CD8-positive, alpha-beta memory T cell (primary cell): Measurements from ENCODE around the gene ZCCHC12. TPM values are rescaled to one million over a fixed set of nuclear protein-coding genes. Genes with fewer than 3 reads are reported as not detected.

Source experiments
- CTCF ChIA-PET: fragments of 350-600 bp; sonication (Branson Sonifier 250); formaldehyde crosslinking; loops from one replicate; lab custom pipeline; 2021; ENCODE audit warnings: antibody characterized with exemption; lab: Charles Lee
- POLR2A ChIA-PET: fragments of 350-600 bp; sonication (Branson Sonifier 250); formaldehyde crosslinking; loops from one replicate; lab custom pipeline; 2021; ENCODE audit warnings: antibody characterized with exemption; lab: Charles Lee
- DNase-seq, 5 donors: peaks; one replicate each; pipeline versions ENCODE4 v3.0.0 to v3.0.0-alpha.2; 2020 to 2022; ENCODE audit warnings: mixed read lengths in 1 of 5
- H3K27ac ChIP-seq: one replicate; pipeline ENCODE4 v1.7.0; 2013; ENCODE audit warnings: low read depth, mild to moderate bottlenecking, low read length, moderate library complexity
- H3K27me3 ChIP-seq: 2 replicates; pipeline ENCODE4 v1.7.0; 2013; ENCODE audit warnings: low read length, mild to moderate bottlenecking; ENCODE audit not compliant: insufficient read depth, poor library complexity, severe bottlenecking
- H3K36me3 ChIP-seq: 2 replicates; pipeline ENCODE4 v1.7.0; 2013; ENCODE audit warnings: mild to moderate bottlenecking, low read length, moderate library complexity; ENCODE audit not compliant: insufficient read depth
- H3K4me1 ChIP-seq: 2 replicates; pipeline ENCODE4 v1.7.0; 2013; ENCODE audit warnings: mild to moderate bottlenecking, low read length, moderate library complexity; ENCODE audit not compliant: insufficient read depth
- H3K4me3 ChIP-seq: 2 replicates; pipeline ENCODE4 v1.7.0; 2013; ENCODE audit warnings: mild to moderate bottlenecking, low read length
- H3K9me3 ChIP-seq: 2 replicates; pipeline ENCODE4 v1.7.0; 2013; ENCODE audit warnings: mild to moderate bottlenecking, low read length
- H3K27ac Mint-ChIP-seq, 8 donors: one replicate each; pipeline ENCODE4 v1.8.0; 2020 to 2021; ENCODE audit warnings: mixed read lengths in 8 of 8, mild to moderate bottlenecking in 6 of 8, inconsistent platforms in 3 of 8, moderate library complexity in 3 of 8
- H3K27me3 Mint-ChIP-seq, 2 donors: one replicate each; pipeline ENCODE4 v1.8.0; 2020 to 2021; ENCODE audit warnings: mixed read lengths in 2 of 2, mild to moderate bottlenecking in 1 of 2, moderate library complexity in 1 of 2
- H3K36me3 Mint-ChIP-seq, 3 donors: one replicate each; pipeline ENCODE4 v1.8.0; 2020 to 2021; ENCODE audit warnings: mixed read lengths in 3 of 3, inconsistent platforms in 1 of 3, mild to moderate bottlenecking in 1 of 3
- H3K4me1 Mint-ChIP-seq, 3 donors: one replicate each; pipeline ENCODE4 v1.8.0; 2020 to 2021; ENCODE audit warnings: mixed read lengths in 3 of 3, inconsistent platforms in 1 of 3, mild to moderate bottlenecking in 1 of 3
- H3K4me3 Mint-ChIP-seq, 7 donors: one replicate each; pipeline ENCODE4 v1.8.0; 2020 to 2021; ENCODE audit warnings: mixed read lengths in 7 of 7, mild to moderate bottlenecking in 6 of 7, moderate library complexity in 4 of 7, inconsistent platforms in 2 of 7
- H3K9me3 Mint-ChIP-seq, 5 donors: one replicate each; pipeline ENCODE4 v1.8.0; 2020 to 2022; ENCODE audit warnings: mixed read lengths in 5 of 5, mild to moderate bottlenecking in 3 of 5, moderate library complexity in 2 of 5, inconsistent platforms in 1 of 5
- polyA plus RNA-seq: library from polyadenylated mRNA; unstranded; fragments of 300-500 nt; fragmentation: Illumina TruSeq; gene quantifications from one replicate; pipeline ENCODE4 v1.2.3, GENCODE V29; 2021
- total RNA-seq, 2 experiments: library from RNA; stranded (reverse); gene quantifications; one replicate each; pipeline ENCODE4 v1.2.3, GENCODE V29; 2021

The ZCCHC12 gene
- total and polyA plus RNA-seq, 3 experiments from 2014 or later: 0.12 TPM; not detected in 2

DNA sequence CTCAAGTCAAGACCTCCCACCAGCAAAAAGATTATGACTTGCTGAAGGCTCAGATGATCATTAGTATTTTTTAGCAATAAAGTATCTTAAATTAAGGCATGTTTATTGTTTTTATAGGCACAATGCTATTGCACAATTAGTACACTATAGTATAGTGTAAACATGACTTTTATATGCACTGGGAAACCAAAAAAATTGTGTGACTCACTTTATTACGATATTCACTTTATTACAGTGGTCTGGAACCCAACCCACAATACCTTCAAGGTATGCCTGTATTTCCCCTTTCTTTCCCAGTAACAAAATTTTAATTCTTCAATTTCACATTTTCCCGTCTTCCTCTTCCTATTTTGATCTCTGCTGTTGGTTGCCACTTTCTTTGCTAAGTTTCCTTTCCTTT lies 37.7 kb downstream of the ZCCHC12 start:
- H3K4me3 ChIP-seq: no peak overlapping the region
- no peaks in the 10 kb centered on the region for H3K4me1 Mint-ChIP-seq
- no peak for DNase-seq
- no peaks in the 10 kb centered on the region for H3K9me3 ChIP-seq
- H3K36me3 ChIP-seq: no peaks in the 10 kb centered on the region
- no peaks in the 10 kb centered on the region for H3K27me3 ChIP-seq
- POLR2A ChIA-PET: no interaction called here
- H3K36me3 Mint-ChIP-seq: no peaks in the 10 kb centered on the region
- H3K27ac Mint-ChIP-seq: no peak overlapping the region
- no peaks in the 10 kb centered on the region for H3K4me1 ChIP-seq
- peaks cover 0 to 11% of the 10 kb centered on the region in 2 donors for H3K27me3 Mint-ChIP-seq
- H3K9me3 Mint-ChIP-seq: peaks cover 0 to 2% (median 0%) of the 10 kb centered on the region in 5 donors
- CTCF ChIA-PET: no interaction called here
- H3K27ac ChIP-seq: no peak overlapping the region
- H3K4me3 Mint-ChIP-seq: no peak overlapping the region

DNA sequence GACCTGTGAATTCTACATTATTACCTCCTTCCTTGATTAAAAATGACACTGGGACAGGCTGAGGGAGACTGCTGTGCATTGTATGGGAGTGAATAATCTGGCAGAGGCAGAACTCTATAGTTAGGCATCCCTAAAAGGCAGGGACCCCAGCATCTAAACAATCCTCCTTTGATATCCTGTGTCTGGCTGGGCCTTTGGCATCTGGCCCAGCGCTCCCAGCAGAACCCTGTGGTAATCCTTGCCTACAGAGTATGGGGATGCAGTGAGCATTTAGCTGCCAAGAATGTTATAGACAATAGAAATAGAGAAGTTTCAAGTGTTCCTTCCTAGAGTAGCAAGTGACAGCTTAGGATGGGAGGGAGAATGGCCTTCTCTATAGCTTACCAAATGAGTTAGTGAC lies 38.5 kb downstream of the ZCCHC12 start:
- H3K9me3 ChIP-seq: no peaks in the 10 kb centered on the region
- Mint-ChIP-seq H3K4me1 (no peaks in the 10 kb centered on the region), H3K36me3 (no peaks in the 10 kb centered on the region), H3K27ac (no peak overlapping the region), H3K4me3 (no peak overlapping the region), H3K27me3 (peaks cover 0 to 11% of the 10 kb centered on the region in 2 donors), H3K9me3 (peaks cover 0 to 2% (median 0%) of the 10 kb centered on the region in 5 donors)
- H3K4me1 ChIP-seq: no peaks in the 10 kb centered on the region
- no peak overlapping the region for H3K4me3 ChIP-seq
- no peaks in the 10 kb centered on the region for H3K27me3 ChIP-seq
- CTCF ChIA-PET: interaction anchor here (1.2 kb wide), 1 partner anchor 113 kb away, joined by 3 read pairs; the partner anchor contains the start of gene LONRF3
- POLR2A ChIA-PET: no interaction called here
- no peak for DNase-seq
- H3K27ac ChIP-seq: no peak overlapping the region
- H3K36me3 ChIP-seq: no peaks in the 10 kb centered on the region

DNA sequence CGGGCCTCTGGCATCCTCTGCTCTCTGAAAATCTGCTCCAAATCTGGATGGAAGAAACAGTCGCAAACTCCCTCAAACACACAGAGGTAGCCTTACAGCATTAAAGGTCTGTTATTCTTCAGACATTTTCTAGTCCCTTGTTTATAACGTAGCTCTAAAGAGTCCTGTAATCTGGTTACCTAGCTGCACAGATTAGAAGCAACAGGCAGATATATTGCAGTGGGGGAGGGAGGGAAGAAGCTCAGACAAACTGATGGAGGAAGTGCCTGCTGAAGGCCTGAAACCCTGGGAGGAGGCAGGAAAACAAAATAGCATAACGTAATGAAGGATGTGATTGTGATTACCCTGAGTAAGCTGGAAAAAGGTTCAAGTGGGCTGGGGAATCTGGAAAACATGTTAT lies 39.4 kb downstream of the ZCCHC12 start:
- no peaks in the 10 kb centered on the region for H3K9me3 ChIP-seq
- POLR2A ChIA-PET: no interaction called here
- Mint-ChIP-seq H3K4me1 (no peaks in the 10 kb centered on the region), H3K36me3 (no peaks in the 10 kb centered on the region), H3K27me3 (peaks cover 0 to 8% of the 10 kb centered on the region in 2 donors), H3K27ac (no peak overlapping the region), H3K4me3 (no peak overlapping the region), H3K9me3 (peaks cover 0 to 2% (median 0%) of the 10 kb centered on the region in 5 donors)
- no peak overlapping the region for H3K4me3 ChIP-seq
- H3K4me1 ChIP-seq: no peaks in the 10 kb centered on the region
- DNase-seq: no peak
- H3K36me3 ChIP-seq: no peaks in the 10 kb centered on the region
- CTCF ChIA-PET: interaction anchor here (1.2 kb wide), 1 partner anchor 112 kb away, joined by 3 read pairs; the partner anchor contains the start of gene LONRF3
- no peak overlapping the region for H3K27ac ChIP-seq
- H3K27me3 ChIP-seq: no peaks in the 10 kb centered on the region

DNA sequence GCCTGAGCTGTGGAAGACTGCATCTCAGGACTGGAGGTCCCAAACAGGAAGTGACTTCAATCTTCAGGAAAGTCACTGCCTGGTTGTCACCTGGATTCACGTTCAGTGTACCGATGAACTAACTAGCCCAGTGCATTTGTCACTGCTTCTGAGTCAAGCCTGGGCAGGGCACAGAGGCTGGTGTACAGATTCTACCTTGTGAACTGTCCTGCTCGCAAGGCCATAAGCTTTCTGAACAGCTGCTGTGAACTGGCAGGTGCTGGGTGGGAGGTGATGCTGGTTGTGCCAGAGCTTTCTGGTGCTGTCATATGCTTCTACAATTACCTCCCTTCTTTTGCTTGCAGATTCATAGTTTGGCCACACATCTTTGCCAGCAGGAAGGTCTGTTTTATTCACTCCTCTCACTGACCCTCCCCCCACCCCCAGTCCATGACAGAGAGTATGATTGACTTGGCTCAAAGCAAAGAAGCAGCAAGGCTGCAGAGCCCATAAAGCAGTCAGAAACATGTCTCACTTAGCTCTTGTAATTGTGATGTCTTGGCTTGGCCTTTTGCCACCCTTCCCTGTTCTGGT lies 40.5 kb downstream of the ZCCHC12 start:
- Mint-ChIP-seq H3K4me3 (no peak overlapping the region), H3K27me3 (peaks cover 0 to 8% of the 10 kb centered on the region in 2 donors), H3K27ac (no peak overlapping the region), H3K4me1 (no peaks in the 10 kb centered on the region), H3K9me3 (peaks cover 0 to 2% (median 0%) of the 10 kb centered on the region in 5 donors), H3K36me3 (no peaks in the 10 kb centered on the region)
- Histone ChIP-seq H3K36me3 (no peaks in the 10 kb centered on the region), H3K27me3 (no peaks in the 10 kb centered on the region), H3K4me1 (no peaks in the 10 kb centered on the region), H3K9me3 (no peaks in the 10 kb centered on the region), H3K27ac (no peak overlapping the region), H3K4me3 (no peak overlapping the region)
- POLR2A ChIA-PET: no interaction called here
- CTCF ChIA-PET: no interaction called here
- no peak for DNase-seq

DNA sequence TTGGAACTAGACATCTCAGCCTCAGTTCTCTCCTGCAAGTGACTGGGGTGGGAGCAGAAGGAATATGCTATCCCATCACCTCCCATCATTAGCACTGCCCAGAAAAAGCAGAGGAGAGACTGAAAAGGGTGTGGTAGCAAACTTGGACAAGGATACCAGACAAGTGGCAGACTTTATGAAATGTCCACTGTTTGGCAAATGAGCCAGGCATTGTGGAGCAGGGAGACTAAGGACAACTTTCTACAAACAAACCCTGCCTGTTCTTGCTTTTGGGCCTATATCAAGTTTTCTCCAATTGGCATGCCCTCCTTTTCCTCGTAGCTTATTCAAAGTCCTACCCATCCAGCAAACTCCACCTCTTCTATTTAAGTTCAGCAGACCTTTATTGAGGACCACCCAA lies 41.6 kb downstream of the ZCCHC12 start:
- no peak for DNase-seq
- POLR2A ChIA-PET: no interaction called here
- Mint-ChIP-seq H3K27ac (no peak overlapping the region), H3K9me3 (peaks cover 0 to 2% (median 0%) of the 10 kb centered on the region in 5 donors), H3K27me3 (peaks cover 0 to 5% of the 10 kb centered on the region in 2 donors), H3K4me1 (no peaks in the 10 kb centered on the region), H3K36me3 (no peaks in the 10 kb centered on the region), H3K4me3 (no peak overlapping the region)
- Histone ChIP-seq H3K4me1 (no peaks in the 10 kb centered on the region), H3K27ac (no peak overlapping the region), H3K4me3 (no peak overlapping the region), H3K27me3 (no peaks in the 10 kb centered on the region), H3K9me3 (no peaks in the 10 kb centered on the region), H3K36me3 (no peaks in the 10 kb centered on the region)
- CTCF ChIA-PET: no interaction called here

DNA sequence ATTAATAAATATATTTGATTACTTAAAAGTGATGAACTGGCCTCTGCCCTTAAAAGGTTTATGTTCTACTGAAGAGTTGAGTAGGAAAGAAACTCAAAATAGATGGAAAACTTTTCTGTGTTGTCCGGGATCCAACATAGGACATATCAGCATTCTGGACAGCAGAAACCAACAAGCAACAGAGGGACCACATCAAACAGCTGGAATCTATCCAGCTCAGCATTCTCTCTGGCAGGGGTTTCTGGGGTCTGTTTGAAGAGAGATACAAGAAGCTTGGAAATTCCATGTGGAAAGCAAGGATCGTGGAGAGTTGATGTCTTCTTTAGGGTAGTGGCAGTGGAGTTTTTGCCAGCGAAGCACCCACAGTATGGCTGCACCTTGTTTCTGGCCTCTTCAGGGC lies 43.6 kb downstream of the ZCCHC12 start:
- no peaks in the 10 kb centered on the region for H3K36me3 Mint-ChIP-seq
- peaks cover 0 to 2% (median under 1%) of the 10 kb centered on the region in 3 donors for H3K4me1 Mint-ChIP-seq
- peaks cover 0 to 10% of the 10 kb centered on the region in 2 donors for H3K27me3 Mint-ChIP-seq
- Histone ChIP-seq H3K4me1 (no peaks in the 10 kb centered on the region), H3K36me3 (no peaks in the 10 kb centered on the region), H3K27ac (no peak overlapping the region), H3K4me3 (no peak overlapping the region), H3K27me3 (no peaks in the 10 kb centered on the region), H3K9me3 (no peaks in the 10 kb centered on the region)
- H3K27ac Mint-ChIP-seq: no peak overlapping the region
- ChIA-PET POLR2A (no interaction called here), CTCF (no interaction called here)
- no peaks in the 10 kb centered on the region for H3K9me3 Mint-ChIP-seq
- no peak for DNase-seq
- H3K4me3 Mint-ChIP-seq: no peak overlapping the region

DNA sequence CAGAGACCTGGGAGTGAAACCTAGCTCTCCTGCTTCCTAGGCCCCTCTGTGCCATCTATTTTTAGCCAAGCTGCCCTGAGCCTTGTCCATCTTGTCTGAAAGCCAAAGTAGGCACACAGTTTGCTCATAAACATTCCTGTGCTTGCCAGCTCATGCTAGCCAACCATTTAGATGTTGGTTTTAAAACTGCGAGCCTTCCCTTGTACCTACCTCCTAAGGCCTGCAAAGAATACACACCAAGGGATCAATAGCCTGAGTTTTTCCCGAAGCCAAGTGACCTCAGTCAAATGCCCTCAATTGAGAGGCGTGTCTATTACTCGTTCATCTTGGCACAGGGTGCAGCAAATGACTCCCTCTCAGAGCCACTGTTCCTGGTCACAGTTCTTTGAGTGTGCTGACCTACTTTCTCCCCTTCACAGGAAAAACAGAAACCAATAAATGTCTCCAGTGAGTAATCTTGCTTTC lies 48.5 kb downstream of the ZCCHC12 start:
- DNase-seq: no peak
- no peak overlapping the region for H3K27ac ChIP-seq
- Mint-ChIP-seq H3K27ac (peak overlapping the region in 1 of 8 donors; percentile 78), H3K9me3 (no peaks in the 10 kb centered on the region), H3K4me3 (no peak overlapping the region), H3K36me3 (peaks cover 0 to 2% (median 0%) of the 10 kb centered on the region in 3 donors), H3K4me1 (peaks cover 0 to 5% (median 3%) of the 10 kb centered on the region in 3 donors), H3K27me3 (peaks cover 0 to 13% of the 10 kb centered on the region in 2 donors)
- H3K27me3 ChIP-seq: no peaks in the 10 kb centered on the region
- ChIA-PET CTCF (no interaction called here), POLR2A (no interaction called here)
- no peaks in the 10 kb centered on the region for H3K9me3 ChIP-seq
- no peak overlapping the region for H3K4me3 ChIP-seq
- no peaks in the 10 kb centered on the region for H3K4me1 ChIP-seq
- no peaks in the 10 kb centered on the region for H3K36me3 ChIP-seq
